ENCODE measurements around the gene FHOD1.

DNA sequence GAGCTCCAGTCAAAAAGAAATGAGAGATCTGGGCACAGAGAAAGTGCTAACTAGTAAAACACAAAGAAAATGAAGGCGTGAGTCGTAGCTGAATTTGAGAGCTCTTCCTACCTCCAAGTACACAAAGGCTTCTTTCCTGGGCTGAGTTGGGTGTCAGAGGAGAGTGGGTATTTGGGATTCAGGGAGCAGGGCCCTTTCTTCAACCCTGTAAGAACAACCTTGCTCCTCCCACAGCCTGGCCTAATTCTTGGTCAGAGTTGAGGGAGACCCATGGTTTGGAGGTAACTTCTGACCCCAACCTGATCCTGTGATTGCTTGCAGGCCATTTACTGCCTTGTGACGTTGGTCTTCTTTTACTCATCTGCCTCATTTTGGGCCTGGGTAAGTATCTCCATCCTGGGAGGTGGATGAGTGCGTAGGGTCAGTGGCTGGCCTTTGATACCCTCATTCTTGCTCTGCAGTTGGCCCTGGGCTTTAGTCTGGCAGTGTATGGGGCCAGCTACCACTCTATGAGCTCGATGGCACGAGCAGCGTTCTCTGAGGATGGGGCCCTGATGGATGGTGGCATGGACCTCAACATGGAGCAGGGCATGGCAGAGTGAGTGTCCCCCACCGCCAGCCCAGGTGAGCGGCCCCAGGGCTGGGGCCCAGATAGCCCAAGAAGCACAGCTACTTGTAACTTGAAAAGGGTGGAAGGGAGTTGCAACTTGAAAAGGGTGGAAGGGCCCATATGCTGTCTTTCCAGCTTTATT lies 19.1 kb downstream of the FHOD1 start:
- TF ChIP-seq EZH2phosphoT487 (IDR thresholded peaks at IDR 0.05; ENCODE audit: borderline replicate concordance, low read depth, low read length) = no peak
- TF ChIP-seq, protein P1, sequence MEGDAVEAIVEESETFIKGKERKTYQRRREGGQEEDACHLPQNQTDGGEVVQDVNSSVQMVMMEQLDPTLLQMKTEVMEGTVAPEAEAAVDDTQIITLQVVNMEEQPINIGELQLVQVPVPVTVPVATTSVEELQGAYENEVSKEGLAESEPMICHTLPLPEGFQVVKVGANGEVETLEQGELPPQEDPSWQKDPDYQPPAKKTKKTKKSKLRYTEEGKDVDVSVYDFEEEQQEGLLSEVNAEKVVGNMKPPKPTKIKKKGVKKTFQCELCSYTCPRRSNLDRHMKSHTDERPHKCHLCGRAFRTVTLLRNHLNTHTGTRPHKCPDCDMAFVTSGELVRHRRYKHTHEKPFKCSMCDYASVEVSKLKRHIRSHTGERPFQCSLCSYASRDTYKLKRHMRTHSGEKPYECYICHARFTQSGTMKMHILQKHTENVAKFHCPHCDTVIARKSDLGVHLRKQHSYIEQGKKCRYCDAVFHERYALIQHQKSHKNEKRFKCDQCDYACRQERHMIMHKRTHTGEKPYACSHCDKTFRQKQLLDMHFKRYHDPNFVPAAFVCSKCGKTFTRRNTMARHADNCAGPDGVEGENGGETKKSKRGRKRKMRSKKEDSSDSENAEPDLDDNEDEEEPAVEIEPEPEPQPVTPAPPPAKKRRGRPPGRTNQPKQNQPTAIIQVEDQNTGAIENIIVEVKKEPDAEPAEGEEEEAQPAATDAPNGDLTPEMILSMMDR (conservative IDR thresholded peaks at IDR 0.05; ENCODE audit: low read length) = no peak

All from OCI-LY7 (cell line).